ENCODE data around the gene SPINK9. TPM values are rescaled to one million over a fixed set of nuclear protein-coding genes. Genes with fewer than 3 reads are reported as not detected.

SPINK9 gene
- total RNA-seq, 1 experiment from 2014 or later = not detected

DNA sequence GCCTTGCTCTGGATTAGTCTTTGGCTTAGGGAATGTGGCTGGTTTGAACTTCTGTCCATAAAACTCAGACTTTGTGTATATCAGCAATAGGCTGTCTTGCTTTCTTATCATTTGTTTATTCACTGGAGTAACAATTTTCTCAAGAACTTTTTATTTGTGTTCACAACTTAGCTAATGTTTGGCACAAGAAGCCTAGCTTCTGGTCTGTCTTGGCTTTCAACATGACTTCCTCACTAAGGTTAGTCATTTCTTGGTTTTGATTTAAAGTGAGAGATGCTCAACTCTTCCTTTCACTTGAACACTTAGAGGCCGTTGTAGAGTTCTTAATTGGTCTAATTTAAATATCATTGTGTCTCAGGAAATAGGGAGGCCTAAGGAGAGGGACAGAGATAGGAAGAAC lies 53.3 kb downstream of the SPINK9 start (continued):
- TF ChIP-seq, protein P1, sequence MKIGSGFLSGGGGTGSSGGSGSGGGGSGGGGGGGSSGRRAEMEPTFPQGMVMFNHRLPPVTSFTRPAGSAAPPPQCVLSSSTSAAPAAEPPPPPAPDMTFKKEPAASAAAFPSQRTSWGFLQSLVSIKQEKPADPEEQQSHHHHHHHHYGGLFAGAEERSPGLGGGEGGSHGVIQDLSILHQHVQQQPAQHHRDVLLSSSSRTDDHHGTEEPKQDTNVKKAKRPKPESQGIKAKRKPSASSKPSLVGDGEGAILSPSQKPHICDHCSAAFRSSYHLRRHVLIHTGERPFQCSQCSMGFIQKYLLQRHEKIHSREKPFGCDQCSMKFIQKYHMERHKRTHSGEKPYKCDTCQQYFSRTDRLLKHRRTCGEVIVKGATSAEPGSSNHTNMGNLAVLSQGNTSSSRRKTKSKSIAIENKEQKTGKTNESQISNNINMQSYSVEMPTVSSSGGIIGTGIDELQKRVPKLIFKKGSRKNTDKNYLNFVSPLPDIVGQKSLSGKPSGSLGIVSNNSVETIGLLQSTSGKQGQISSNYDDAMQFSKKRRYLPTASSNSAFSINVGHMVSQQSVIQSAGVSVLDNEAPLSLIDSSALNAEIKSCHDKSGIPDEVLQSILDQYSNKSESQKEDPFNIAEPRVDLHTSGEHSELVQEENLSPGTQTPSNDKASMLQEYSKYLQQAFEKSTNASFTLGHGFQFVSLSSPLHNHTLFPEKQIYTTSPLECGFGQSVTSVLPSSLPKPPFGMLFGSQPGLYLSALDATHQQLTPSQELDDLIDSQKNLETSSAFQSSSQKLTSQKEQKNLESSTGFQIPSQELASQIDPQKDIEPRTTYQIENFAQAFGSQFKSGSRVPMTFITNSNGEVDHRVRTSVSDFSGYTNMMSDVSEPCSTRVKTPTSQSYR (CRISPR knock-in tag; IDR thresholded peaks at IDR 0.05) = no peak
- TF ChIP-seq TEAD1 (CRISPR knock-in tag; IDR thresholded peaks at IDR 0.05) (no peak), ZNF396 (CRISPR knock-in tag; IDR thresholded peaks at IDR 0.05; ENCODE audit: borderline replicate concordance) (no peak), MYBL2 (CRISPR knock-in tag; IDR thresholded peaks at IDR 0.05) (no peak), CREM (CRISPR knock-in tag; IDR thresholded peaks at IDR 0.05) (no peak), ESRRA (CRISPR knock-in tag; IDR thresholded peaks at IDR 0.05; ENCODE audit: borderline replicate concordance) (no peak), RORB (CRISPR knock-in tag; IDR thresholded peaks at IDR 0.05) (no peak), ETV6 (CRISPR knock-in tag; IDR thresholded peaks at IDR 0.05) (no peak)
- TF ChIP-seq, protein P2, sequence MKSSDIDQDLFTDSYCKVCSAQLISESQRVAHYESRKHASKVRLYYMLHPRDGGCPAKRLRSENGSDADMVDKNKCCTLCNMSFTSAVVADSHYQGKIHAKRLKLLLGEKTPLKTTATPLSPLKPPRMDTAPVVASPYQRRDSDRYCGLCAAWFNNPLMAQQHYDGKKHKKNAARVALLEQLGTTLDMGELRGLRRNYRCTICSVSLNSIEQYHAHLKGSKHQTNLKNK (CRISPR knock-in tag; IDR thresholded peaks at IDR 0.05) = no peak
- TF ChIP-seq, protein P3, sequence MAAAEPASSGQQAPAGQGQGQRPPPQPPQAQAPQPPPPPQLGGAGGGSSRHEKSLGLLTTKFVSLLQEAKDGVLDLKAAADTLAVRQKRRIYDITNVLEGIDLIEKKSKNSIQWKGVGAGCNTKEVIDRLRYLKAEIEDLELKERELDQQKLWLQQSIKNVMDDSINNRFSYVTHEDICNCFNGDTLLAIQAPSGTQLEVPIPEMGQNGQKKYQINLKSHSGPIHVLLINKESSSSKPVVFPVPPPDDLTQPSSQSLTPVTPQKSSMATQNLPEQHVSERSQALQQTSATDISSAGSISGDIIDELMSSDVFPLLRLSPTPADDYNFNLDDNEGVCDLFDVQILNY (CRISPR knock-in tag; IDR thresholded peaks at IDR 0.05) = no peak
- TF ChIP-seq, protein P4, sequence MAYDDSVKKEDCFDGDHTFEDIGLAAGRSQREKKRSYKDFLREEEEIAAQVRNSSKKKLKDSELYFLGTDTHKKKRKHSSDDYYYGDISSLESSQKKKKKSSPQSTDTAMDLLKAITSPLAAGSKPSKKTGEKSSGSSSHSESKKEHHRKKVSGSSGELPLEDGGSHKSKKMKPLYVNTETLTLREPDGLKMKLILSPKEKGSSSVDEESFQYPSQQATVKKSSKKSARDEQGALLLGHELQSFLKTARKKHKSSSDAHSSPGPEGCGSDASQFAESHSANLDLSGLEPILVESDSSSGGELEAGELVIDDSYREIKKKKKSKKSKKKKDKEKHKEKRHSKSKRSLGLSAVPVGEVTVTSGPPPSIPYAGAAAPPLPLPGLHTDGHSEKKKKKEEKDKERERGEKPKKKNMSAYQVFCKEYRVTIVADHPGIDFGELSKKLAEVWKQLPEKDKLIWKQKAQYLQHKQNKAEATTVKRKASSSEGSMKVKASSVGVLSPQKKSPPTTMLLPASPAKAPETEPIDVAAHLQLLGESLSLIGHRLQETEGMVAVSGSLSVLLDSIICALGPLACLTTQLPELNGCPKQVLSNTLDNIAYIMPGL (CRISPR knock-in tag; IDR thresholded peaks at IDR 0.05) = no peak

Other genes with a start within 250 kb of the SPINK9 start
- gene SPINK14, start 167.0 kb upstream of the SPINK9 start, total RNA-seq (2021) = not detected in 3 replicates
- gene SPINK6, start 132.5 kb upstream of the SPINK9 start, total RNA-seq (2021) = not detected in 3 replicates
- gene MARCOL, start 97.0 kb upstream of the SPINK9 start, total RNA-seq (2021) = not detected in 3 replicates
- gene SPINK13, start 66.8 kb upstream of the SPINK9 start, total RNA-seq (2021) = 0.17 TPM in 1 of 3 replicates, not detected in the others
- gene SPINK7, start 23.1 kb upstream of the SPINK9 start, total RNA-seq (2021) = not detected in 3 replicates
- 30.4 to 35.8 TPM (median 34.8 TPM) in 3 replicates for gene FBXO38, start 48.4 kb downstream of the SPINK9 start, total RNA-seq (2021)